Loucy (cell line): ENCODE results near the gene TMEM108.

ENCODE experiments used
- H2AFZ ChIP-seq: fragments of 200-600 bp; sonication (generic); 2 replicates; pipeline ENCODE4 v1.6.0; 2016; ENCODE audit warnings: antibody characterized with exemption, mild to moderate bottlenecking, low read length, moderate library complexity
- H3F3A ChIP-seq: fragments of 200-600 bp; 2 replicates; pipeline ENCODE4 v1.6.0; 2016; ENCODE audit warnings: antibody characterized with exemption, low read depth, mild to moderate bottlenecking
- H3K27me3 ChIP-seq: fragments of 200-600 bp; sonication (generic); 2 replicates; pipeline ENCODE4 v1.6.1; 2014; ENCODE audit warnings: low read length, mild to moderate bottlenecking; ENCODE audit not compliant: insufficient read depth, poor library complexity, severe bottlenecking
- H3K36me3 ChIP-seq: fragments of 200-600 bp; sonication (generic); 2 replicates; pipeline ENCODE4 v1.6.1; 2016; ENCODE audit warnings: low read length; ENCODE audit not compliant: insufficient read depth
- H3K4me1 ChIP-seq: fragments of 200-600 bp; sonication (generic); 2 replicates; pipeline ENCODE4 v1.5.1; 2014; ENCODE audit warnings: low read length, mild to moderate bottlenecking; ENCODE audit not compliant: insufficient read depth, poor library complexity, severe bottlenecking
- H3K4me2 ChIP-seq: fragments of 200-600 bp; sonication (generic); 2 replicates; pipeline ENCODE4 v1.6.0; 2014; ENCODE audit warnings: antibody characterized with exemption, low read length, low read depth, mild to moderate bottlenecking; ENCODE audit not compliant: poor library complexity, severe bottlenecking
- H3K4me3 ChIP-seq: fragments of 200-600 bp; sonication (generic); 2 replicates; pipeline ENCODE4 v1.5.1; 2014; ENCODE audit warnings: low read length, mild to moderate bottlenecking, mixed read lengths; ENCODE audit not compliant: poor library complexity, severe bottlenecking
- H3K79me2 ChIP-seq: fragments of 200-600 bp; sonication (generic); 2 replicates; pipeline ENCODE4 v1.6.1; 2014; ENCODE audit warnings: low read length; ENCODE audit not compliant: insufficient read depth
- H3K9ac ChIP-seq: fragments of 200-600 bp; sonication (generic); 2 replicates; pipeline ENCODE4 v1.6.0; 2014; ENCODE audit warnings: mild to moderate bottlenecking, low read depth, low read length, moderate library complexity; ENCODE audit not compliant: poor library complexity, severe bottlenecking
- H3K9me2 ChIP-seq: fragments of 200-600 bp; sonication (generic); replicated peaks from 2 replicates; pipeline ENCODE4 v1.6.1; 2016; ENCODE audit warnings: low read depth, low read length, mixed read lengths
- H3K9me3 ChIP-seq: fragments of 200-600 bp; sonication (generic); 2 replicates; pipeline ENCODE4 v1.6.1; 2014; ENCODE audit warnings: mild to moderate bottlenecking, antibody characterized with exemption, low read length, low read depth; ENCODE audit not compliant: insufficient read depth
- H4K20me1 ChIP-seq: fragments of 200-600 bp; sonication (generic); 2 replicates; pipeline ENCODE4 v1.6.0; 2014; ENCODE audit warnings: antibody characterized with exemption, low read length, mild to moderate bottlenecking; ENCODE audit not compliant: insufficient read depth, poor library complexity, severe bottlenecking
- EZH2phosphoT487 ChIP-seq: fragments of 200-600 bp; IDR thresholded peaks from 2 replicates; pipeline ENCODE4 v1.6.1; 2018; ENCODE audit warnings: antibody characterized with exemption, mild to moderate bottlenecking, moderate library complexity, borderline replicate concordance
- TF ChIP-seq, protein P1 (sequence below): fragments of 200-600 bp; sonication (generic); conservative IDR thresholded peaks from 2 replicates; pipeline ENCODE4 v1.5.1; 2014; ENCODE audit warnings: mild to moderate bottlenecking, antibody characterized with exemption, low read length

Gene TMEM108

DNA sequence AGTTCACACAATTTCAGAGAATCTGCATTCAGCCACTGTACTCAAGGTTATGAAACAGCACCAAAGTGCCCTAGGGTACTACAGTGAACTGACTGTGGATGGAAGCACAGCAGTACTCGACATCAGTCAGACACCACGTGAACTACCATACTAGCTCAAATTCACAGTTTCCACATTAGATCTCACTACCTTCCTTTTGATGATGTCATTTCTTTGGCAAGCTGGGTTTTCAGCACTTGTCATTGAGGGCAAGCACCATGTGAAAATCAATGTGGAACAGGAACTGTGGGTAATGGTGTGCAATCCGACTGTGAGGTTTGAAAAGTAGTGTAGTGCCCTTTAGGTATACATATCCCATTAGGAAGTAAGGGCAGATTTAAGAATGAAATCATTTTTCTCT, 251.1 kb downstream of the TMEM108 start:
- Histone ChIP-seq H2AFZ (no peak overlapping the region), H3K4me1 (no peaks in the 10 kb centered on the region), H3F3A (no peaks in the 10 kb centered on the region), H3K4me3 (no peak overlapping the region), H3K9me3 (no peaks in the 10 kb centered on the region), H3K9me2 (no peaks in the 10 kb centered on the region), H3K36me3 (no peaks in the 10 kb centered on the region), H4K20me1 (no peaks in the 10 kb centered on the region), H3K79me2 (no peaks in the 10 kb centered on the region), H3K27me3 (no peaks in the 10 kb centered on the region), H3K9ac (no peak overlapping the region), H3K4me2 (no peak overlapping the region)
- no peak for TF ChIP-seq EZH2phosphoT487
- TF ChIP-seq, protein P1, sequence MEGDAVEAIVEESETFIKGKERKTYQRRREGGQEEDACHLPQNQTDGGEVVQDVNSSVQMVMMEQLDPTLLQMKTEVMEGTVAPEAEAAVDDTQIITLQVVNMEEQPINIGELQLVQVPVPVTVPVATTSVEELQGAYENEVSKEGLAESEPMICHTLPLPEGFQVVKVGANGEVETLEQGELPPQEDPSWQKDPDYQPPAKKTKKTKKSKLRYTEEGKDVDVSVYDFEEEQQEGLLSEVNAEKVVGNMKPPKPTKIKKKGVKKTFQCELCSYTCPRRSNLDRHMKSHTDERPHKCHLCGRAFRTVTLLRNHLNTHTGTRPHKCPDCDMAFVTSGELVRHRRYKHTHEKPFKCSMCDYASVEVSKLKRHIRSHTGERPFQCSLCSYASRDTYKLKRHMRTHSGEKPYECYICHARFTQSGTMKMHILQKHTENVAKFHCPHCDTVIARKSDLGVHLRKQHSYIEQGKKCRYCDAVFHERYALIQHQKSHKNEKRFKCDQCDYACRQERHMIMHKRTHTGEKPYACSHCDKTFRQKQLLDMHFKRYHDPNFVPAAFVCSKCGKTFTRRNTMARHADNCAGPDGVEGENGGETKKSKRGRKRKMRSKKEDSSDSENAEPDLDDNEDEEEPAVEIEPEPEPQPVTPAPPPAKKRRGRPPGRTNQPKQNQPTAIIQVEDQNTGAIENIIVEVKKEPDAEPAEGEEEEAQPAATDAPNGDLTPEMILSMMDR, result no peak

DNA sequence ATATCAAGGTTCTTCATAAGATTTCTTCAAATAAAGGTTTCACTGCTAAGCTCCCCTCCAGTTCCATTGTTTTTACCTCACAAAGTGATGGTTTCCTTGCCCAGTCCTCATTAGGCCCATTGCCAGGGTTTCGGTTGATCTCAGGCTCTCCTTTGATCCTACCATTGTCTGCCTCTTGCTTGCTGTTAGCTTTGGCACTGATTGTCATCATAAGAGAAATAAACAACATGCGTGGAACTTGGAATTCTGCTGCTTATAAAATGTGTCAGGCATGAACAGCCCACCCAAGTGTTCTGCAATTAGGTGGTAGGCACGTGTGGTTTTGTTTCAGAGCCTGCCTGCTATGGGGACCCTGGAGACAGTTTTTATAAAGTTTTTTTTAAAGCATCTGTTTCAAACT, 254.1 kb downstream of the TMEM108 start:
- H4K20me1 ChIP-seq, result no peaks in the 10 kb centered on the region
- no peaks in the 10 kb centered on the region for H3F3A ChIP-seq
- H3K4me3 ChIP-seq, result no peak overlapping the region
- H3K4me2 ChIP-seq, result no peak overlapping the region
- H3K27me3 ChIP-seq, result no peaks in the 10 kb centered on the region
- H3K9me3 ChIP-seq, result no peaks in the 10 kb centered on the region
- H3K9me2 ChIP-seq, result no peaks in the 10 kb centered on the region
- no peak overlapping the region for H2AFZ ChIP-seq
- H3K79me2 ChIP-seq, result no peaks in the 10 kb centered on the region
- no peaks in the 10 kb centered on the region for H3K36me3 ChIP-seq
- no peak for TF ChIP-seq EZH2phosphoT487
- TF ChIP-seq, protein P1, result no peak
- H3K4me1 ChIP-seq, result no peaks in the 10 kb centered on the region
- no peak overlapping the region for H3K9ac ChIP-seq

DNA sequence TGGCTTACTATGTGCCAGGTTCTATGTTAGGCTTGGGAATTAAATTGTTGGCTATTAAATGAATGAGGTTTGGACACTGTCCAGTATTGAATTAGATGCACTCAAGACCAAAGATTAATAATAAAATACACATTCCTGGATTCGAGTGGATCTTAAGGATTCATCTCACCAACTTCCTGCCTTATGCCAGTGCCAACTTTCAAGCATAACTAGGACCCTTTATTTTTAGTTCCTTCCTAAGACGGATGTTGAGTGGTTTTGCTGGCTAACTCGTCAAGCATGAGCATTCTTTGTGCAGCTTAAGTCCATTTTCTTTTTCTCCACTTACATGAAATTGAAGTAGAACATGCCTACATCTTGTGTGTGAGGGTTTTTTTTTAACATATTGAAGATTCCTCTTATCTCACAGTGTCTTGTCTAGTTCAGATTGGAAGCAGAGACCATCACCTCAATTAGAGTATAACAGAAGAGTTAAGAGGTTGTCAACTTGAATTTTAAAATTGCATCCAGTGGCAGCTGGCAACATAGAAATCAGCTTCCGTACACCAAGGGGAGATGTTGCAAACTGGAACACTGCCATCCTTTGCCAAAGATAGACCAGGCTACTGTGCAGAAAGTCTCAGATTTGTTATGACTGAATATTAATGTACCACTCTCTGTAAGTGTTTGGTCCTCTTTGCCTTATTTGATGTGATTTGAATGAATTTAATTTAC, 255.4 kb downstream of the TMEM108 start:
- Histone ChIP-seq H3K79me2 (no peaks in the 10 kb centered on the region), H3K4me2 (no peak overlapping the region), H4K20me1 (no peaks in the 10 kb centered on the region), H3K36me3 (no peaks in the 10 kb centered on the region), H3K4me1 (no peaks in the 10 kb centered on the region), H3K27me3 (no peaks in the 10 kb centered on the region), H2AFZ (no peak overlapping the region), H3K9me3 (no peaks in the 10 kb centered on the region), H3K9ac (no peak overlapping the region), H3F3A (no peaks in the 10 kb centered on the region), H3K4me3 (no peak overlapping the region), H3K9me2 (no peaks in the 10 kb centered on the region)
- TF ChIP-seq, protein P1, result no peak
- no peak for TF ChIP-seq EZH2phosphoT487
